Ascending aorta (tissue), 2 donors: ENCODE data around the gene MFSD2A. TPM values are rescaled to one million over a fixed set of nuclear protein-coding genes. Genes with fewer than 3 reads are reported as not detected.

Source experiments
- DNase-seq, 2 donors: peaks; one replicate each; pipeline ENCODE4 v3.0.0-alpha.2; 2019; ENCODE audit warnings: low spot score in 2 of 2
- H3K27ac ChIP-seq, 2 donors: fragments of 200-600 bp; sonication (generic); one replicate each; pipeline ENCODE4 v1.5.1; 2016 to 2017; ENCODE audit warnings: mild to moderate bottlenecking in 1 of 2
- H3K27me3 ChIP-seq: fragments of 200-600 bp; sonication (generic); one replicate; pipeline ENCODE4 v1.5.1; 2017
- H3K36me3 ChIP-seq, 2 donors: fragments of 200-600 bp; sonication (generic); one replicate each; pipeline ENCODE4 v1.5.1; 2016
- H3K4me1 ChIP-seq, 2 donors: fragments of 200-600 bp; sonication (generic); one replicate each; pipeline ENCODE4 v1.5.1; 2016 to 2017; ENCODE audit warnings: mild to moderate bottlenecking in 1 of 2
- H3K4me3 ChIP-seq, 2 donors: fragments of 200-600 bp; sonication (generic); one replicate each; pipeline ENCODE4 v1.5.1; 2016 to 2017; ENCODE audit warnings: mild to moderate bottlenecking in 1 of 2
- H3K9me3 ChIP-seq, 2 donors: fragments of 200-600 bp; sonication (generic); one replicate each; pipeline ENCODE4 v1.5.1; 2016
- CTCF ChIP-seq, 3 experiments: fragments of 200-600 bp in 2 of 3; fragments of 450-650 bp in 1 of 3; sonication (generic) in 2 of 3; IDR thresholded peaks; one replicate each; pipeline ENCODE4 v1.5.1; 2016 to 2019; ENCODE audit warnings: antibody characterized with exemption in 3 of 3, mild to moderate bottlenecking in 1 of 3, moderate library complexity in 1 of 3
- intact Hi-C: fragments of 100-400 bp; cut with DNase I; formaldehyde crosslinking; loops from one replicate; pipeline ENCODE4 v1.15.1; 2023
- total RNA-seq: library from RNA; depleted of rRNA; stranded (reverse); fragments of >200 nt; gene quantifications from one replicate; pipeline ENCODE4 v1.1.0, GENCODE V29; 2016

Gene MFSD2A
- total RNA-seq, 1 donor from 2014 or later: 0.32 TPM

- Histone ChIP-seq H3K36me3 (no peaks in the 10 kb centered on the region), H3K4me3 (no peak overlapping the region), H3K27me3 (no peaks in the 10 kb centered on the region), H3K9me3 (no peaks in the 10 kb centered on the region), H3K4me1 (no peaks in the 10 kb centered on the region), H3K27ac (no peak overlapping the region)
- intact Hi-C loops: loop anchor here (5.0 kb wide), 1 partner anchor 46 kb away; no protein-coding TSS in a partner anchor
- no peak for DNase-seq
- TF ChIP-seq CTCF (IDR thresholded peaks at IDR 0.05): no peak
These were observed 28.6 kb upstream of the MFSD2A start for GRCh38 chr1:39926343-39926793.

GRCh38 chr1:39926820-39927219 is 28.1 kb upstream of the MFSD2A start:
- intact Hi-C loops: loop anchor here (5.0 kb wide), 1 partner anchor 45 kb away; no protein-coding TSS in a partner anchor

GRCh38 chr1:39927538-39927937 is 27.4 kb upstream of the MFSD2A start:
- Histone ChIP-seq H3K9me3 (no peaks in the 10 kb centered on the region), H3K4me1 (no peaks in the 10 kb centered on the region), H3K36me3 (no peaks in the 10 kb centered on the region), H3K4me3 (no peak overlapping the region), H3K27me3 (no peaks in the 10 kb centered on the region), H3K27ac (no peak overlapping the region)
- no peak for DNase-seq
- intact Hi-C loops: loop anchor here (5.0 kb wide), 1 partner anchor 45 kb away; no protein-coding TSS in a partner anchor
- no peak for TF ChIP-seq CTCF (IDR thresholded peaks at IDR 0.05)

More at GRCh38 chr1:39926820-39927219, 28.1 kb upstream of the MFSD2A start:
- no peak for TF ChIP-seq CTCF (IDR thresholded peaks at IDR 0.05)
- Histone ChIP-seq H3K4me3 (no peak overlapping the region), H3K27ac (no peak overlapping the region), H3K4me1 (no peaks in the 10 kb centered on the region), H3K27me3 (no peaks in the 10 kb centered on the region), H3K36me3 (no peaks in the 10 kb centered on the region), H3K9me3 (no peaks in the 10 kb centered on the region)
- DNase-seq: no peak

GRCh38 chr1:39928809-39929587 is 25.9 kb upstream of the MFSD2A start:
- Histone ChIP-seq H3K27ac (no peak overlapping the region), H3K27me3 (no peaks in the 10 kb centered on the region), H3K4me1 (no peaks in the 10 kb centered on the region), H3K9me3 (no peaks in the 10 kb centered on the region), H3K4me3 (no peak overlapping the region), H3K36me3 (no peaks in the 10 kb centered on the region)
- no peak for DNase-seq
- no peak for TF ChIP-seq CTCF (IDR thresholded peaks at IDR 0.05)
- intact Hi-C loops: loop anchor here (5.0 kb wide), 1 partner anchor 43 kb away; no protein-coding TSS in a partner anchor

- no peaks in the 10 kb centered on the region for H3K36me3 ChIP-seq
- no peaks in the 10 kb centered on the region for H3K9me3 ChIP-seq
- intact Hi-C loops: no loop called here
- peak; percentile 59 to 87 for DNase-seq
- no peaks in the 10 kb centered on the region for H3K4me1 ChIP-seq
- H3K4me3 ChIP-seq: no peak overlapping the region
- no peak overlapping the region for H3K27ac ChIP-seq
- no peaks in the 10 kb centered on the region for H3K27me3 ChIP-seq
- no peak for TF ChIP-seq CTCF (IDR thresholded peaks at IDR 0.05)
These were observed 20.7 kb upstream of the MFSD2A start for GRCh38 chr1:39933956-39934941.
